Measurements from ENCODE around the gene LZTR1.

The LZTR1 gene

GRCh38 chr22:20951151-20951931 is 30.8 kb upstream of the LZTR1 start:
- no peak for DNase-seq

- no peak for DNase-seq
Observed at GRCh38 chr22:20951932-20952380, 30.1 kb upstream of the LZTR1 start.

GRCh38 chr22:20952544-20953341 is 29.4 kb upstream of the LZTR1 start:
- no peak for DNase-seq

- no peak for DNase-seq
Observed at GRCh38 chr22:20953342-20953608, 28.8 kb upstream of the LZTR1 start.

DNA sequence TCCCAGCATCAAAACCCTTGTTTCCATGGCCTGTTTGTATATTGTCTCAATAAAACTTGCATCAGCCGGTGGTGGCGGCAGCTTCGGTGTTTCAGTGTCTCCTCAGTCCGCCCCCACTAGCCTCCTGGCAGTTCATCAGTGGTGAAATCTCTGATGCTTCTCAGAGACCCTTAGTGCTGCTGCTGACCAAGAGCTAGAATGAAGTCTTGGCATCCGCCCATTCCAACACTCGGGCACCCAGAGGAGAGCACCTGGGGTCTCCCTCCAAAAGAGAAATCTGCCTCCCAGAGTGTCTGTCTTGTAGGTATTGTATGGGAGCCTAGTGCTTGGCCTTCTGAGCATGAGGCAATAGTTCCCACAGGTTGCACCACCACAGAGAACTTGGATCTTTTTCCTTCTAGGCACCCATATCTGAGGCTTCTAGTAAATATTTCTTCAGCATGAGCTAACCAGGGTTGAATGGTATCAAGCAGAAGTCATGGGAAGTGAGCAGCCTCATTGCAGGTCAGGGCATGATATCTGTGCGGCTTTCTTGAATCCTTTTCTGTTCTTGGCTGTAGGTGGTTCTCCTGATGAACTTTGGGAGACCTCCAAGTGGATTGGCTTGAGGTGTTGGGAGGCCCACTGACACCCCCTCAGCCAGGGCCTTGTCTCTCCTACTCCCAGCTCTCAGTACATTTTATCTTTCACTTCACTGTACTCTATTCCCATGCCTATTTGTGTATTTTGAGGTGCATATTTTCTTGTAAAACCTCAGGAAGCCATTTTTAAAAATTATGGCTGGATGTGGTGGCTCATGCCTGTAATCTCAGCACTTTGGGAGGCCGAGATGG is 28.2 kb upstream of the LZTR1 start:
- DNase-seq, result peak; percentile 49

DNA sequence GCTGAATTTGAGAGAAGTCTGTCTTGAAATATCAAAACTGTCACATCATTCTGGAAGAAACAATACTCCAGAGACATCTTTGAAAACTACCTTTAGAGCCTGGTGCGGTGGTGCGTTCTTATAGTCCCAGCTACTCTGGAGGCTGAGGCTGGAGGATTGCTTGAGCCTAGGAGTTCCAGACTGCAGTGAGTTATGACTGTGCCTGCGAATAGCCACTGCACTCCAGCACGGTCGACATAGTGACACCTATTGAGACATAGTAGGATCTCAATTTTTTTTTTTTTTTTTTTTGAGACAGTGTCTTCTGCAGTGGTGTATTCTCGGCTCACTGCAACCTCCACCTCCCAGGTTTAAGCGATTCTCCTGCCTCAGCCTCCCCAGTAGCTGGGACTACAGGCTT is 26.5 kb upstream of the LZTR1 start:
- DNase-seq, result no peak

DNA sequence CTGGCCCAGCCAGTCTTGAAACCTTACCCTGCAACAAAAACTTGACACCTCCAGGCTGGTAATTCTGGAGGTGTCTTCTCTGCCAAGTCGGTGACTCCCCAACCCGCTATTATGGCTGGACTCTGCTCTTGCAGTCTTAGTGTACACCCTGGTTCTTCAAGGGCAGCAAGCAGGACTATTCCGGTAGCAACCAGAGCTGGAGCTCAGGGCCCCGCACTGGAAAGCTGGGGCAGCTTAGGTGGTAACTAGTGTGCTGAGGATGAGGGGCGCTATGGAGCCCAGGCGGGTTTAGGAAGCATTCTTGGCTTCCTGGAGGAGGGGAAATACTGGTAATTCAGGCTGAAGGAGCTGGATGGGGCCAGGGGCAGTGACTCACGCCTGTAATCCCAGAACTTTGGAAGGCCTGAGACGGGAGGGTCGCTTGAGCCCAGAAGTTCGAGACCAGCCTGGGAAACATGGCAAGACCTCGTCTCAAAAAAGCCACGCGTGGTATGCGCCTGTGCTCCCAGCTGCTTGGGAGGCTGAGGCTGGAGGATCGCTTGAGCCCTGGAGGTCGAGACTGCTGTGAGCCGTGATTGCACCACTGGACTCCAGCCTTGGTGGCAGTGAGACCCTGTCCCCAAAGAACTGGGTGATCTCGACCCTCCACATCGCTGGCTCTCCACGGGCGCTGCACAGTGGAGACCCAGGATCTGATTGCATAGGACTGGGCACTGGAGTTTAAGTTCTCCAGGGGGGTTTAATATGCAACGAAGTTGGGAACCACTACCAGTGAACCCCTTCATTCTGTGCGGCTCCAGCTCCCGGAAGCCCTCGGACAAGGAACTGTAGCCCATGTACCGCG is 25.6 kb upstream of the LZTR1 start:
- DNase-seq, result peak; percentile 38

- DNase-seq, result no peak
Observed at GRCh38 chr22:20957102-20957682, 24.9 kb upstream of the LZTR1 start.

GRCh38 chr22:20957683-20958431 is 24.2 kb upstream of the LZTR1 start:
- DNase-seq, result no peak

GRCh38 chr22:20959578-20960461 is 22.3 kb upstream of the LZTR1 start:
- no peak for DNase-seq

- no peak for DNase-seq
Observed at GRCh38 chr22:20960609-20961008, 21.5 kb upstream of the LZTR1 start.

DNA sequence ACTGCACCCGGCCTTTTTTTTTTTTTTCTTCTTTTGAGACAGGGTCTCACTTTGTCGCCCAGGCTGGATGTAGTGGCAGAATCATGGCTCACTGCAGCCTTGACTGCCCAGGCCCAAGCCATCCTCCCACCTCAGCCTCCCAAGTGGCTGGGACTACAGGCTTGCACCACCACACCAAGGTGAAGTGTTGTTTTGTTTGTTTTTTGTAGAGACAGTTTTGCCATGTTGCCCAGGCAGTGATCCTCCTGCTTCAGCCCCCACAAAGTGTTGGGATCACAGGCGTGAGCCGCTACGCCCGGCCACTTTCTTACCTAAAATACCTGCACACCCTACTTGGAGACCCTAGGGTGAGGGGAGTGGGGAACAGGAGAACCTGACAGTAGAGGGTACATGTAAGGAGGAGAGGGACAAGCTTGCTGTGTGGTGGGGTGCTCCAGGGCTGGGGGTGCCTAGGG is 19.6 kb upstream of the LZTR1 start:
- DNase-seq, result no peak

DNA sequence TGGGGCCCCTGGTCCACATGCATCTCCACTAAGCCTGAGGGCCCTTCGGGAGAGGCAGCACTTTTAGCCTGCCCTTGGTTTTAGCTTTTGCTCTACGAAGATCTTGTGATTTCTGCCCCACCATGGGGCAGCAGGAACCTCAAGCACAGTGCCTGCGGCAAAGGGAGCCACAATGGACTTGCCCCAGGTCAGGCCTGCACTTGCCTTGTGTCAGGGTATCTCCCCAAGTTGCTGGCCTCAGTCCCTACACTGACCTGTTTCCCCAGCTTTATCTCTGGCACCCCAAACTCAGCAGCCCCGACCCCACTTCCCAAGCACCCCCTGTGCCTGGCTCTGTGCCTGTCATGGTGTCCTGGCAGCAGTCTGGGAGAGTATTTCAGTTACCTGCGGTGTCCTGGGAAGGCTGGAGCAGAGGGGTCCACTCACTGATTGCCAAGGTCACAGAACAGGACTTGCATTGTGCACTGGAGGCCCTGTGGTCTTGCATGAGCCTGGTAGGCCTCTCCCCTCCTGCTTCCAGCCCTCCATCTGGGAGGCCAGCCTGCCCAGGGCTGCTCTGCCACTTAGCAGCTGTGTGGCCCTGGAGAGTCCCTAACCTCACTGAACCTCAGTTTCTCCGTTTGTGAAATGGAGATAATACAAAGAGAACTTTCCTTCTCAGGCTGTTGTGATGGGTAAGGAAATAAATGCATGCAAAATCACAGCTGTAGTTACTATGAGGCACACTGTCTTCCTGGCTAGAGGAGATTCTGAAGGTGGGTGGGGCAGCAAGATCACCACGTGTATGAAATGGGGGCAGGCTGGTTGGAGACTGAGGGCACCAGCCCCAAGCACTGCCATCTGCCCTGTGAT is 18.7 kb upstream of the LZTR1 start:
- DNase-seq, result no peak

DNA sequence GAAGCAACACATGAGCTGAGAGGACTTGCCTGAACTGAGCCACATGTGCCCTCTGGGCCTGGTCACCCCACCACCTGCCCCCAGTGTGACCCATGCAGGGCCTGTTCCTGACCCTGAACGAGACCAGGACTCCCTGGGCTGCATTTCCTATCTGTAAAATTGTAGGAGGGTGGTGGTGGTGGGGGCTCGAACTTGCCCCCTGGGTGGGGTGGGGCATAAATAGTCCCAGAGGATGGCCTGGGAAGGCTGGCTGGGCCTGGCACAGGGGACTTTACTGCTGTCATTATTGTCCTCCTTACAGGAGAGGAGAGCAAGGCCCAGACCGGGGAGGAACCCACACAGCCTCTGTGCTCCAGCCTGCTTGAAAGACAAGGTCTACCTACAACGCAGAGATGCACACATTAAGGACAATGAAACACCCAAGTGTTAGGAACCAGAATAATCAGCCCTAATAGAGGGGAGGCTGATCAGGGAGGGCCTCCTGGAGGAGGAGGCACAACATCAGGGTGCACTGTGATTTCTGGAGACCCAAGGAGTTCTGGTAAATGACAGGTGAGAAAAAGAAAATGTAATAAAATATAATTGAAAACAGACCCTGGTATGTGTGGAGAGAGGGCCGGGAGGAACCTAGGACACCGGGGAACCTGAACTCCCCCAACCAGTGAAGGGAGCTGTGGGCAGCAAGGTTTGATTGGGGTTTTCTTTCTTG is 17.9 kb upstream of the LZTR1 start:
- no peak for DNase-seq

DNA sequence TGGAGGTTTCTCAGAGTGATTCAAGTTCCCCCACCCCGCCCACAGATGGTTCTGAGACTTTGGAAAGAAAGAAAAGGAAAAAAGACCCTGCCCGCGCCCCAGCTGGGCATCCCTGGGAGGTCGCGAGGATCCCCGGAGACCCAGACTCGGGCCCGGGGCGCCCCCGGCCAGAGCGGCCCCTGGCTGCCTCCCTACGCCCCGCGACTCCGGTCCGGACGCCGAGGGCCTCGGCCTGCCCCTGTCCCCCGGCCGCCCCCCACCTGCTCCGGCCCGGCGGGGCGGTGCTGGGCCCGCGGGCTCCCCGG is 17.3 kb upstream of the LZTR1 start:
- no peak for DNase-seq

GRCh38 chr22:20965104-20965887 is 16.8 kb upstream of the LZTR1 start:
- DNase-seq, result no peak

DNA sequence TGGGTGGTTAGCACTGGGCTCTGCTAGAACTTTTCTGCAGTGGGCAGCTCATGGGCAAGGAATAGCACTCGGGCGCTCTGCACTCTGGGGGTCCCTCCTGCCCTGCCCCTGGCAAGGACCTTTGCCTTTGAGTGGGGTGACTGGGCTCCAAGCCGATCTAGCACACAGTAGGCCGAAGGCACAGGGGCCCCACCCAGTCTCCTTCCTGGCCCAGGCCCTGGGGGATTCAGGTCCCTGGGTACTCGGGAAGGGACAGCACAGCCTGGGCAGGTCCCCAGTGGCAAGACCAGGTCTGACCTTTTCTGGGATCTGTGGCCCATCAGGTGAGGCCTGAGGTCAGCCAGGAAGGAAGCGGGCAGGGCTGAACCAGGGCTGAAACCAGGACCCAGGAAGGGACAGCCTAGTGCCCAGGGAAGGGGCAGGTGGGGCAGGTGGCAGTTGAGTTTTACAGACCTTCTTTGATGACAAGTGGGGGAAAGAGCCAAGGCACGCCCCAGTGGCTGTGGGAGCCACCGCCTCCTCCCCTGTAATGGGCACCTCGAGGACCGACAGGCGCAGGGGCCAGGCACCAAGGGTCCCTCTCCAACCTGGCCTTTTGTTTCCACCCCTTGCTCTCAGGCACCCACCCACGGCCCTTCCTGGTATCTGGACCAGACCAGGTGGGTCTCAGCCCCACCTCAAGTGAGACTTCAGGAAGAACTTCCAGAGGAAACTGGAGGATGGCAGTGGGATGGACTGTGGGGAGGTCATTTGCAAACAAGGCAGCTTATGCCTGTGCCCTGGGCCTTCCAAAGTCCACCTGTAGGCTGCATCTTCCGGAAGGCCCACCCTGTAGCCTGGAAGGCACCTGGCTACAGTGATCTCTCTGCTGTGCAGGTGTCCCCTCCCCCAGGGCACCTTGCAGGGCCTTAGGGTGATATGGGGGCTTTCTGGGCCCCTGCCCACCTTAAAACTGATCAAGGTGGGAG is 15.9 kb upstream of the LZTR1 start:
- no peak for DNase-seq
